SU-DHL-6 (cell line): ENCODE results near the gene CST6.

Experiments used
- H2AFZ ChIP-seq: fragments of 200-600 bp; sonication (generic); 2 replicates; pipeline ENCODE4 v1.6.1; 2014; ENCODE audit warnings: low read depth, mild to moderate bottlenecking, moderate library complexity, mixed read lengths, antibody characterized with exemption, low read length; ENCODE audit not compliant: severe bottlenecking
- H3F3A ChIP-seq: fragments of 200-600 bp; shearing (Covaris generic); 2 replicates; pipeline ENCODE4 v1.6.0; 2016; ENCODE audit warnings: antibody characterized with exemption, mild to moderate bottlenecking; ENCODE audit not compliant: insufficient read depth
- H3K27ac ChIP-seq: fragments of 200-600 bp; sonication (generic); 2 replicates; pipeline ENCODE4 v1.5.1; 2016; ENCODE audit warnings: low read depth, mild to moderate bottlenecking, low read length, moderate library complexity, mixed read lengths
- H3K27me3 ChIP-seq: fragments of 200-600 bp; sonication (generic), shearing (Covaris generic); 2 replicates; pipeline ENCODE4 v1.6.0; 2014; ENCODE audit warnings: mild to moderate bottlenecking, low read length
- H3K36me3 ChIP-seq: fragments of 200-600 bp; sonication (generic); 2 replicates; pipeline ENCODE4 v1.6.1; 2014; ENCODE audit warnings: mild to moderate bottlenecking, low read length, mixed read lengths
- H3K4me2 ChIP-seq: fragments of 300-600, 200-600 bp; shearing (Covaris generic), sonication (generic); 2 replicates; pipeline ENCODE4 v1.6.0; 2014; ENCODE audit warnings: low read length, low read depth, mild to moderate bottlenecking; ENCODE audit not compliant: poor library complexity, severe bottlenecking
- H3K4me3 ChIP-seq: fragments of 200-600 bp; sonication (generic); 2 replicates; pipeline ENCODE4 v1.5.1; 2014; ENCODE audit warnings: antibody characterized with exemption, low read length, mild to moderate bottlenecking, mixed read lengths; ENCODE audit not compliant: insufficient read depth, poor library complexity, severe bottlenecking
- H3K79me2 ChIP-seq: fragments of 200-600 bp; sonication (generic); 2 replicates; pipeline ENCODE4 v1.6.1; 2014; ENCODE audit warnings: mild to moderate bottlenecking, low read length, moderate library complexity; ENCODE audit not compliant: insufficient read depth
- H3K9ac ChIP-seq: fragments of 200-600 bp; sonication (generic); 2 replicates; pipeline ENCODE4 v1.7.0; 2014; ENCODE audit warnings: mild to moderate bottlenecking, low read length
- H3K9me2 ChIP-seq: fragments of 200-600 bp; sonication (generic); replicated peaks from 2 replicates; pipeline ENCODE4 v1.6.1; 2014; ENCODE audit warnings: low read length; ENCODE audit not compliant: insufficient read depth
- H3K9me3 ChIP-seq: fragments of 200-600 bp; sonication (generic); 2 replicates; pipeline ENCODE4 v1.6.1; 2014; ENCODE audit warnings: low read length, mixed read lengths; ENCODE audit not compliant: insufficient read depth
- H4K20me1 ChIP-seq: fragments of 200-600 bp; sonication (generic); 2 replicates; pipeline ENCODE4 v1.6.1; 2014; ENCODE audit warnings: low read depth, mild to moderate bottlenecking, antibody characterized with exemption, low read length, moderate library complexity, mixed read lengths
- CTCF ChIP-seq: fragments of 200-600 bp; sonication (generic); IDR thresholded peaks from one replicate; pipeline ENCODE4 v1.5.1; 2017; ENCODE audit warnings: antibody characterized with exemption, mild to moderate bottlenecking, low read length, moderate library complexity; ENCODE audit not compliant: insufficient read depth, poor library complexity, severe bottlenecking
- EZH2phosphoT487 ChIP-seq: fragments of 200-600 bp; sonication (generic), shearing (Covaris generic); conservative IDR thresholded peaks from 2 replicates; pipeline ENCODE4 v1.6.1; 2018; ENCODE audit warnings: mild to moderate bottlenecking, antibody characterized with exemption, low read length, moderate library complexity, mixed read lengths

The CST6 gene

GRCh38 chr11:65979261-65979759 is 32.5 kb upstream of the CST6 start:
- no peaks in the 10 kb centered on the region for H3F3A ChIP-seq
- no peaks in the 10 kb centered on the region for H3K27me3 ChIP-seq
- H3K9ac ChIP-seq = no peak overlapping the region
- H3K9me2 ChIP-seq = no peaks in the 10 kb centered on the region
- TF ChIP-seq CTCF = no peak
- no peak for TF ChIP-seq EZH2phosphoT487
- H3K9me3 ChIP-seq = no peaks in the 10 kb centered on the region
- H2AFZ ChIP-seq = no peak overlapping the region
- H4K20me1 ChIP-seq = no peaks in the 10 kb centered on the region; the same call in 1 of the 2 replicates
- H3K4me3 ChIP-seq = no peak overlapping the region
- H3K36me3 ChIP-seq = no peaks in the 10 kb centered on the region
- H3K4me2 ChIP-seq = no peak overlapping the region
- H3K27ac ChIP-seq = no peak overlapping the region
- H3K79me2 ChIP-seq = no peaks in the 10 kb centered on the region

DNA sequence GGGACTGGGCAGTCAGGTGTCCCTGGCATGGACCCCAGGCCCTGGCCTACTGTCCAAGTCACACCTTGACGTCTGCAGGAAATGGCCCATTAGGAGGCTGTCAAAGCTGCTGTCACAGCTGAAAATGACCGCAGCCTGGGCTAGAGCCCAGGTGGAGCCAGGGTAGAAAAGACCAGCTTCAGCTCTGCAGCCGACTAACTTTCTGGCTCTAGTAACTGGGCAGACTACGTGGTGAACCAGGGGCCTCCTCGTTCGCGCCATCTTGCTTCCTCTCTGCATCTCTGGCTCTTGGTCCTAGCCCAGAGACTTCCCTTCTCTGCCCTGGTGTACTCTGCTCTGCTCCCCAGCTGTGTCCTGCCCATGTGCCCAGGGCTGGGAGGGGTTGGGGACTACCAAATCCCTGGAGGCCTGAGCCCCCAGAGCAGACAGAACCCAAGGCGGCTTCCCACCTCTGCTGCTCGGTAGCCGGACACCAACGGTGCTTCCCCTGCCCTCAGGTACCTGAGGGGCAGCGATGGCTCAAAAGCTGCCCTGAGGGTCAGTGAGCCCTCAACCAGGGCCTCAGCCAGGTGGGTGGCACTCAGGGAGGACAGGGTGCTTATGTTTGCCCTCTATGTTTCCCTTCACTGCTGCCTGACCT is 30.6 kb upstream of the CST6 start:
- no peak for TF ChIP-seq EZH2phosphoT487
- no peak for TF ChIP-seq CTCF
- no peak overlapping the region for H3K4me3 ChIP-seq
- H3K79me2 ChIP-seq = no peaks in the 10 kb centered on the region
- no peaks in the 10 kb centered on the region for H3K27me3 ChIP-seq
- no peaks in the 10 kb centered on the region for H3K9me3 ChIP-seq
- no peak overlapping the region for H2AFZ ChIP-seq
- H3K9me2 ChIP-seq = no peaks in the 10 kb centered on the region
- H3F3A ChIP-seq = no peaks in the 10 kb centered on the region
- H3K27ac ChIP-seq = no peak overlapping the region
- no peaks in the 10 kb centered on the region; the same call in 1 of the 2 replicates for H4K20me1 ChIP-seq
- H3K36me3 ChIP-seq = no peaks in the 10 kb centered on the region
- H3K4me2 ChIP-seq = no peak overlapping the region
- H3K9ac ChIP-seq = no peak overlapping the region

DNA sequence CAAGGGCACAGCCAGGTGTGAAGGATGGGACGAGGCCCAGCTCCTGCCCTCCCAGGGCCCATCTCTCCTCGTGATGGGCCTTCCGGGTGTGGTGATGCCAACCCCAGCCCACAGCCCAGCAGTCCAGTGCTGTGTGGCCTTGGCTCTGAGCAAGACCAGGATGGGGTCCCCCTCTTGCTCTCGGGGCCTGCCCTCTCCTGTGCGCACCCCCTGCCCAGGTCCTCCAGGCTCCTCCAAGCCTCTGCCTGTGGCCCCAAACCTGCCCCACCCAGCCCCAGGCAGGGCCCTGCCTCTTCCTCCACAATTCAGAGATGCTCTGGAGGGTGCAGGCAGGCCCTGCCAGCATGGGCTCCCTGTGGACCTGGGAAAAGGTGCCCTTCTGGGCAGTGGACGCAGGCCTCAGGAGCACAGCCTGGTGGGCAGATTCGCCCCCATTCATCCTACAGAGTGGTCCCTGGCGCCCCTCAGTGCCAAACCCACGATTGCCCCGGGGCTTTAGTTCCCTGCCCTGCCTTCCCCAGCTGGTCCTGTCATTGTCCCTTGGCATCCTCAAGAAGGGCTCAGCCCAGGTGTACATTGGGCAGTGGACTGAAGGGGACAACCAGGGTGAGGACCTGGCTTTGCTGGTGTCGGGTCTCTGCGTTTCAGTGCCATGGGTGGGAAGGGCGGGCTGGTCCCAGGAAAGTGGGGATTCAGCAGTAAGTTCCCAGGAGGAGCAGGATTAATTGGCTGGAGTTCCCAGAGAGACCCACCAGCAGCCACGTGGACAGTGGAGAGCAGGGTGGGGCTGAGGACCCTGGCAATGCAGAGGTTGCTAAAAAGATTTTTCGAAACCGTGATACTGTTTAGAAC is 29.6 kb upstream of the CST6 start:
- H3K27me3 ChIP-seq = no peaks in the 10 kb centered on the region
- no peak overlapping the region for H3K27ac ChIP-seq
- no peaks in the 10 kb centered on the region; the same call in 1 of the 2 replicates for H4K20me1 ChIP-seq
- TF ChIP-seq CTCF (no peak), EZH2phosphoT487 (no peak)
- H3K9ac ChIP-seq = no peak overlapping the region
- no peak overlapping the region for H2AFZ ChIP-seq
- no peak overlapping the region for H3K4me2 ChIP-seq
- no peaks in the 10 kb centered on the region for H3K36me3 ChIP-seq
- H3K9me3 ChIP-seq = no peaks in the 10 kb centered on the region
- no peaks in the 10 kb centered on the region for H3K9me2 ChIP-seq
- no peaks in the 10 kb centered on the region for H3K79me2 ChIP-seq
- no peaks in the 10 kb centered on the region for H3F3A ChIP-seq
- H3K4me3 ChIP-seq = no peak overlapping the region
